ENCODE measurements around the gene GXYLT1. TPM values are rescaled to one million over a fixed set of nuclear protein-coding genes. Genes with fewer than 3 reads are reported as not detected.

The GXYLT1 gene
- total RNA-seq, 1 experiment from 2014 or later: 16.1 TPM

DNA sequence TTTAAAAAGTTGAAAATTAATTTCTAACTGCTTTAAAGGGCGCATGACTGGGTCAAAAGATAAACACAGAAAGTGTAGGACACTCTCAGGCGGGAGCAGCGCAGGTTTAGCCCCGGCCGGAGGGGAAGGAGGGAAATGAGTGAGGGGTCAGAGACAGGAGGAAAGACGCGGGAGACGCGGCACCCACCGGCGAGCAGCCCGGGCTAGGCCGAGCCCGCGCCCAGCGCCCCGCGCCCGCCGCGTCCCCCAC lies 591 bp downstream of the GXYLT1 start:
- peak; percentile 32 for DNase-seq (ENCODE audit: low read depth)

DNA sequence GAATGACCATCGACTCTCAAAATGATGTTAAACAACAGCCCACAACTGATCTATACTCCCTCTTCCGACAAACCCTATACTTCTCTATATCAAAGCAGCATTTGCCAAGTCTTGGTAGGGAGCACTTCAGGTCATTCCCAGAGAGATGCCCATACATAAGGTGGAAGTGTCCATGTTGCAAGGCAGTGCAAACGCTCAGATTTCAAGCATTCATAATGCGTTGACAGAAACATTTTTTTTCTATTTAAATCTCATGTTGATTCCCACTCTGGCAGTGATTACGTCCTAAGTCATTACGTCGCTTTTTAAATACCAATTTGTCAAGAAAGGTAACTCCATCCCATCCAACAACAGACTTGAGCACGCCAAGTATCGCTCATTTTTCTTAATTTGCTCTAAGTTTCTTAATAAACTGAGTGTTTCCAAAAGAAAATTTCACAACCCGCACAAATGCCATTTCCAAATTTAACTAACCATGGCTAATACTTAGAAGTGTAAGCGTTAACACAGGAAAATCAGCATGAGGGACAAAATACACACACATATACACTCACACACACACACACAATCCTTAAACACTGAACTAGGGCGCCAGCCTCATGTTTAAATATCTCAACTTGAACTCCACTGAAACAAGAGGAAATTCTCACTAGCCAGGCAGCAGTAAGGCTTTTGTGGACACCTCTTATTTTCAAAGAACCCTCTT lies 1.1 kb downstream of the GXYLT1 start:
- peak; percentile 19 for DNase-seq (ENCODE audit: low read depth)

DNA sequence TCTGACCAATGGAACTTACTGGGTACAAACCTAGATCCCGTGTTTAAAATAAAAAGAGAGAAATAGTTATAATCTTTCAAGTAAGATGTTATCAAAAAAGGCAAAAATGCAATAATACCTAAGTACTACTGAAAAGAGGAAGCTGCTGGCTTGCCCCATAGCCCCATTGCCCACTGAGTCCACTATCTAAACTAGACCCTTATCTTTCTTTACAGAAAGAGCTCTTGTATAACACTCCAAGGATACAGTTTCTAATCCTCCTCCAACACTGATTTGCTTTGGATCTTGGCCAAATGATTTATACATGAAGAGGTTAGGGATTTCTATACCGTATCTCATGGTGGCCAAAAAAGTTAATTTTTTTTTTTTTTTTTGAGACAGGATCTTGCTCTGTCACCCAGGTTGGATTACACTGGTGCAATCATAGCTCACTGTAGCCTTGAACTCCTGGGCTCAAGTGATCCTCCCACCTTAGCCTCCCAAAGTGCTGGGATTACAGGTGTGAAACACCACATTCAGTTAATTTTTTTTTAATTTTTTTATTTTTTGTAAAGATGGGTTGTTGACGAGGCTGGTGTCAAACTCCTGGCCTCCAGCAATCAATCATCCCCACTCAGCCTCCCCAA lies 2.6 kb downstream of the GXYLT1 start:
- no peak for DNase-seq (ENCODE audit: low read depth)

DNA sequence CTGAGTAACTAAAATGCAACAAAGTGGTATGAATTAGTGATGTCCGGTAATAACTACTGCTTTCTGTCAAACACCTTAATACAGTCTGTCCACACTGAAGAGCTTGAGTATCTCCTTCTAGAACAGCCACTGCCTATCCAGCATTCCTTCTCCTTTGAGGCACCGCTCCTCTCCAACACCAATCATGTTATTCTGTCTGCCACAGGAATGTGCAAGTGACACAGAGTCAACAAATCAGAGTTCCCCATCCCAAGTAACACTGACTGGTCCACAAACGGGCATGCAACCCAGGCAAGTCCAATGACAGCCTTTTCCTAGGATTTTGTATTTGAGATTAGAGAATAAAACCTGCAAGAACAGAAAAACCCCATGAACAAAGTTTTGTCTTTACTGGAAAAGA lies 3.8 kb downstream of the GXYLT1 start:
- DNase-seq (ENCODE audit: low read depth): peak; percentile 71

- DNase-seq (ENCODE audit: low read depth): peak; percentile 61
Measured at GRCh38 chr12:42135259-42135814, 9.3 kb downstream of the GXYLT1 start.

- DNase-seq (ENCODE audit: low read depth): peak; percentile 77
Measured at GRCh38 chr12:42130672-42131402, 13.8 kb downstream of the GXYLT1 start.

GRCh38 chr12:42129595-42130204 lies 15.0 kb downstream of the GXYLT1 start:
- peak; percentile 77 for DNase-seq (ENCODE audit: low read depth)

DNA sequence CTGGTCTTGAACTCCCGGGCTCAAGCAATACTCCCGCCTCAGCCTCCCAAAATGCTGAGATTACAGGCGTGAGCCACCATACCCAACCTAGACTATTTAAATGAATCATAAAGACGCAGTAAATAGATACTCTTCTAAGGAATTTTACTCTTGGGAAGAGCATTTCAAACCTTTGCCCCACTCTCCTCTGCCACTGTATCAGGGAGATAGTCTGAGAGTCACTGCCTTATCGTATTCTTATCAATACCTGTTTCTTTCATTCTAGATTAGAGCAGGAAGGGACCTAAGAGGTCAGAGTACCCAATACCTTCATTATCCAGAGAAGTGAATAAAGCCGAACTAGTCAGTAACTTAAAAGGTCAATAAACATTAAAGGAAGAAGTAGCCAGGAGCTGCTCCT lies 15.8 kb downstream of the GXYLT1 start:
- no peak for DNase-seq (ENCODE audit: low read depth)

DNA sequence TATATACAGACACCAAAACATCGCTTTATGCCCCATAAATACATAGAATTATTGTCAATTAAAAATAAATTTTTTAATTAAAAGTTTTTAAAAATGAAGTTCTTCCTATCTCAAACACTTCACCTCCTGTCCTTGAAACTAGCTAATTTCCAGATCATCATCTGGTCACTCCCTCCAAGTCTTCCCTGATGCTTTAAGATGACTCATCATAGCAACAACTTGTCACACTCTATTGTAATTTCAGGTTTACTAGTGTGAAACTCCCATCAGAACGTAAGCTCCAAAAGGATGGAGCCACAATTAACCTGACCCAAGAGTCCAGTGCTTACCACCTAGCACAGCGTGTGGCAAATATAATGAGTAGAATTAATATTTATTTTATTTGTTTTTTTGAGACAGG lies 16.3 kb downstream of the GXYLT1 start:
- peak; percentile 56 for DNase-seq (ENCODE audit: low read depth)

DNA sequence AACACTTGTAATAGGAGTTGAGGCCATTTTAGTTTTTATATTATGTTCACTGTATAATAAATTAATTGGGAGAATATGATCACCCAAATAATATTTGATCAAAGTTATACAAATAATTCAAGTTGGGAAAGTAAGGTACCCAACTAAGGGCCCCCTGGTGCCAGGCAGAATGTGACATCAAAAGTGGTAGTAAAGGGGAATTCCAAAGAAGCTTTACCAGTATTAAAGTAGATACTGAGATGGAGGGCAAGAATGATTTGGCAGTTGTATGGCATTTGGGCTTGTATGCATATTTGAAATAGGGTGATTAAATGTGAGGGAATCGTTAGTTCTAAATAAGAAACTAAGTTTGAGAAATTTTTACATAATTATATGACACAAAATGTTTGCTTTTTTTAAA lies 17.7 kb downstream of the GXYLT1 start:
- DNase-seq (ENCODE audit: low read depth): no peak

GRCh38 chr12:42125388-42125767 lies 19.3 kb downstream of the GXYLT1 start:
- DNase-seq (ENCODE audit: low read depth): no peak

GRCh38 chr12:42124764-42125387 lies 19.8 kb downstream of the GXYLT1 start:
- DNase-seq (ENCODE audit: low read depth): no peak

- peak; percentile 74 for DNase-seq (ENCODE audit: low read depth)
Measured at GRCh38 chr12:42119085-42119633, 25.5 kb downstream of the GXYLT1 start.

DNA sequence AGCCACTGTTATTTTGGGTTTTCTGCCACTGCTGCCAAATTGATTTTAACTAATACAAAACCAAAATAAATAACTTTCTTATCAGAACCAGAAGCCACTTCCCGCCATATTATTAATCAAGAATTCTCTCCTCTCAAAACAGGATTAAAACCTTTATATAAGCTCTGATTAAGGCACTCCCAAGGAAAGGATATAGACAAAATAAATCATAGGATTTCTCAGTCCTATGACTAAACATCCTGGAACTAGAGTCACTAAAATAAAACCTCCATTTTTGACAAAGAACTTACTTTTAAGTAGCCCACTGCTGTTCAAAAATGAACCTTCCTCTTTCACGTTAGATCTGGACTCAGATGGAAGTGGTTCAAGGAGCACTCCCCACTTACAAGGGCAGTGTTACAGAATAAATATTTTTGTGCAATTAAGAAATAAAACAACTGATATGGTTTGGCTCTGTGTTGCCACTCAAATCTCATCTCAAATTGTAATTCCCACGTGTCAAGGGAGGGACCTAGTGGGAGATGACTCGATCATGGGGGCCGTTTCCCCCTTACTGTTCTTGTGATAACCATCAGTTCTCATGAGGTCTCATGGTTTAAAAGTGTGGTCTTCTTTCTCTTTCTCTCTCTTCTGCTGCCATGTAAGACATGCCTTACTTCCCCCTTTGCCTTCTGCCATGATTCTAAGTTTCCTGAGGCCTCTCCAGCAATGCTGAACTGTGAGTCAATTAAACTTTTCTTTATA lies 26.4 kb downstream of the GXYLT1 start:
- DNase-seq (ENCODE audit: low read depth): no peak

DNA sequence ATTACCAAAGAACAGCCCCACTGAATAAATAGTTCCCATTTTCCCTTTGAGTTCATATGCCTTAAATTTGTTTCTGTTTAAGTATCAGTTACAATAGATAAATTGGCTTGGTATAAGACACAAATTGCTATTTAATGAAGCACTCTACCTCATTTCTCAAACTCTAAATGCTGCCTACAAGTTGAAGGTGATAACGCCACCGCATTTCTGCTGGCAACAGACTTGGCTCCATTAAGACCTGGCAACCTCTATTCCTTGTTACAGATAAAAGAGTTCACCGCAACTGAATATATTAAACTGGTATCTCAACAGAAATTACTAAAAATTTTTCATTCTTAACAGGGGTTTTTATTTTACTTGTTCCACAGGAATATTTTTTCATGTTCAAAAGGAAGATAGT lies 35.6 kb downstream of the GXYLT1 start:
- no peak for DNase-seq (ENCODE audit: low read depth)

- DNase-seq (ENCODE audit: low read depth): peak; percentile 21
Measured at GRCh38 chr12:42106791-42107190, 37.9 kb downstream of the GXYLT1 start.

- DNase-seq (ENCODE audit: low read depth): no peak
Measured at GRCh38 chr12:42104784-42105183, 39.9 kb downstream of the GXYLT1 start.

DNA sequence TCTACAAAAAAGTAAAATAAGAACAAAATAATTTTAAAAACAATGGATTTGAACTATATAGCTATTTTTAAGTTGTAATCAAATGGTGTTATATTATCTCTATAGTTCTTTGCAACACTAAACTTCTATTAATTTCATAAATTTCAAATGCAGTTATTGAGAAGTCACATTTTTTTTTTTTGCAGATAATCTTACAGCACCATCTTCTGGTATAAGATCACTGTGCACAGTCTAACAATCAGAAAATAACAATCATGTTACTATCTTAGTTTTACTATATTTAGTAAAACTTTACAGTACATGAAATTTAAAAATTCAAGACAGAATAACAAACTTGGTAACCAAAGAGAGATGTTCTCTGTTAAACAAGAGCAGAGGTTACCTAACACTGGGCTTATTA lies 40.6 kb downstream of the GXYLT1 start:
- no peak for DNase-seq (ENCODE audit: low read depth)

DNA sequence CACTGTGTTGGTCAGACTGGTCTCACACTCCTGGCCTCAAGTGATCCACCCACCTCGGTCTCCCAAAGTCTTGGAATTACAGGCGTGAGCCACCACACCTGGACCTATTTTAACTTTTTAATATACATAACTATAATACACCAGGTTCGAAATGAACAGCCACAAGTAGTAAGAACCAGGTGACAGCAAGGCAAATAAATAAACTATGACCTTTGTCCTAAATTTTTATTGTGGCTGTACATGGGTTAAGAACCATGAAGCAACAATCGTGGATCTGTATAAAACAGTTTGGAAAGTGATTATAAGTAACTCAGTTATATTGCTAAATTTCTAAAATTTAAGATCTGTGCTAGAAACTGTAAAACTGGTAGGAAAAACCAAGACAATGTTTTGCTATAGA lies 41.5 kb downstream of the GXYLT1 start:
- no peak for DNase-seq (ENCODE audit: low read depth)

DNA sequence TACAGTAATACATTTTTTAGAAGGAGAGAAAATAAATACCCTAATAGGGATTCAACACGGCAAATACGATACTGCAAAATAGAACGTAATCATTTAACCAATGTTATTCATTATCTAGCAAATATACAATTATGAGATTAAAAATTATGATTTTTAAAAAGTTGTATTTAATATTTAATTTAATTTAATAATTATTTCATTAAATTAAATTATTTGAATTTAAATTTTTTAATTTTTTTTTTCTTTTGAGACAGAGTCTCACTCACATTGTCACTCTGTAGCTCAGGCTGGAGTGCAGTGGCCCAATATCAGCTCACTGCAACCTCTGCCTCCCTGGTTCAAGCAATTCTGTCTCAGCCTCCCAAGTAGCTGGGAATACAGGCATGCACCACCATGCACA lies 42.0 kb downstream of the GXYLT1 start:
- DNase-seq (ENCODE audit: low read depth): no peak

DNA sequence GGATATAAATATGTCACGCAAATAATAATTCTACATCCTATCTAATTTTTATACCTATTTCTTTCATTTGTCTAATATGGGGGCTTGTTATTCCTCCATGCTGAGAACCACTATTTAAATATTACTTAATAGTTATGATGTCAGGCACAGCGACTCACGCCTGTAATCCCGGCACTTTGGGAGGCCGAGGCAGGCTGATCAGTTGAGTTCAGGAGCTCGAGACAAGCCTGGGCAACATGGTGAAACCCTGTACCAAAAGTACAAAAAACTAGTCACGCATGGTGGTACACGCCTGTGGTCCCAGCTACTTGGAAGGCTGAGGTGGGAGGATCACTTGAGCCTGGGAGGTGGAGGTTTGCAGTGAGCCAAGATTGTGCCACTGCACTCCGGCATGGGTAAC lies 45.2 kb downstream of the GXYLT1 start:
- DNase-seq (ENCODE audit: low read depth): no peak
